Measurements from ENCODE around the gene KDM4C. TPM values are rescaled to one million over a fixed set of nuclear protein-coding genes. Genes with fewer than 3 reads are reported as not detected.
"Not testable (repeated sequence)": the region's sequence is repeated elsewhere in the genome, so short reads cannot be mapped to it uniquely, and the experiment has no call there.

Gene KDM4C
- total RNA-seq, 2 experiments from 2014 or later, result 60.1 to 61.3 TPM

DNA sequence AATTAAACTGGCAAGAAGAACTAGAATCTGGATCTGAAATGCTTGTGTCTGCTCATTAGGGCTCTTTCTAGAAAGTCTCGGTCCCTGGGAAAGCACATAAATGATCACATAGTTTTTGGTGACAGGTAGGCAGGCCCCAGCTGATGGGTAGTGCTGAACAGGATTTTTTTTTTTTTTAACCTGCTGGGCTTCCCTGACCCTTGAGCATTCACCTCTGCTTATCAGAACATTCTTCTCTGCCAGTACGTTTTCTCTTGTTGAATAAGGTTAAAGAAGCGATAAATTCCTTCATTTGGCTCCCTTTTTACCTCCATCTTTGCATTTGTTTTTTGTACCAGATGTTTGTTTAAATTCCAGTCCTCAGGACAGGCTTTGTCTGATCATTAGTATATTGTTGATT is 8.8 kb downstream of the KDM4C start:
- Mint-ChIP-seq H3K4me3 (no peak overlapping the region), H3K27me3 (no peaks in the 10 kb centered on the region), H3K36me3 (ENCODE audit: low read depth) (no peaks in the 10 kb centered on the region), H3K4me1 (ENCODE audit: low read depth) (peaks cover 53% of the 10 kb centered on the region), H3K27ac (no peak overlapping the region), H3K9me3 (no peaks in the 10 kb centered on the region)
- Histone ChIP-seq H3K27me3 (ENCODE audit: control insufficient read depth in 1 of 2, insufficient read depth in 2 of 2, low read length in 2 of 2) (no peaks in the 10 kb centered on the region), H3K4me1 (ENCODE audit: insufficient read depth, low read length) (peaks cover 9% of the 10 kb centered on the region), H3K4me3 (ENCODE audit: low read length) (no peak overlapping the region), H3K27ac (ENCODE audit: low read depth in 1 of 2, low read length in 2 of 2) (no peak overlapping the region), H3K36me3 (ENCODE audit: insufficient read depth, low read length) (no peaks in the 10 kb centered on the region), H3K9me3 (ENCODE audit: control insufficient read depth in 1 of 2, insufficient read depth in 1 of 2, low read length in 2 of 2) (no peaks in the 10 kb centered on the region)
- intact Hi-C loops (cut with DNase I, micrococcal nuclease), result loop anchor here in 1 of 2 experiments (10.0 kb wide), 1 partner anchor 48 kb away; no protein-coding TSS in a partner anchor
- ChIA-PET CTCF (no interaction called here), POLR2A (interaction anchor here (1.0 kb wide), 1 partner anchor 9 kb away, joined by 3 read pairs; the partner anchor contains the start of gene KDM4C)
- TF ChIP-seq CTCF (IDR thresholded peaks at IDR 0.05), result no peak
- DNase-seq, result no peak
- ATAC-seq (ENCODE audit: poor library complexity), result no peak

GRCh38 chr9:6768587-6768986 is 10.8 kb downstream of the KDM4C start:
- H3K27ac ChIP-seq (ENCODE audit: low read depth in 1 of 2, low read length in 2 of 2); H3K27me3 Mint-ChIP-seq; H3K36me3 ChIP-seq (ENCODE audit: insufficient read depth, low read length); H3K9me3 ChIP-seq (ENCODE audit: control insufficient read depth in 1 of 2, insufficient read depth in 1 of 2, low read length in 2 of 2); H3K27me3 ChIP-seq (ENCODE audit: control insufficient read depth in 1 of 2, insufficient read depth in 2 of 2, low read length in 2 of 2); DNase-seq; H3K9me3 Mint-ChIP-seq; H3K4me3 Mint-ChIP-seq; ATAC-seq (ENCODE audit: poor library complexity); H3K27ac Mint-ChIP-seq; CTCF ChIA-PET; H3K36me3 Mint-ChIP-seq (ENCODE audit: low read depth); H3K4me1 ChIP-seq (ENCODE audit: insufficient read depth, low read length); H3K4me3 ChIP-seq (ENCODE audit: low read length); POLR2A ChIA-PET: not testable (repeated sequence)
- H3K4me1 Mint-ChIP-seq (ENCODE audit: low read depth), result peaks cover 45% of the 10 kb centered on the region
- intact Hi-C loops (cut with DNase I, micrococcal nuclease), result loop anchor here in 1 of 2 experiments (10.0 kb wide), 1 partner anchor 46 kb away; no protein-coding TSS in a partner anchor

DNA sequence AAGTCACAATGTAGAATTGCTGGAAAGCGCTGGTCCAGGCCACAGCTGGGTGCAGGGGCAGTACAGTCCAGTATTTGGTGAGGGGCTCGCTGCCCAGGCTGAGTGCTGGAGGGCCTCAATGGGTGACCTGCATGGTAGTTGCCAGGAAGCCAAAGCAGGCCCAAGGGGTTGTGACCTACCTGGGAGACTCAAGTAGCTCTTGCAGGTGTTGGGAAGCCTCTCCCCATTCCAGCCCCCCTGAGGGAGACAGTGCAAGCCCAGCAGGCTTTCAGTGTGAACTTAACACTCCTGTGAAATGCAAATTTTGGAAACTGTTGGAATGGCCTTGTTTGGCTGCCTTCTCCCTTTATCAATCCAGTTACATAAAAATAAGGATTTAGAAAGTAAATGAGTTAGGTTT is 13.9 kb downstream of the KDM4C start:
- CTCF ChIA-PET, result no interaction called here
- Histone ChIP-seq H3K27me3 (ENCODE audit: control insufficient read depth in 1 of 2, insufficient read depth in 2 of 2, low read length in 2 of 2) (no peaks in the 10 kb centered on the region), H3K36me3 (ENCODE audit: insufficient read depth, low read length) (peaks cover 6% of the 10 kb centered on the region), H3K27ac (ENCODE audit: low read depth in 1 of 2, low read length in 2 of 2) (no peak overlapping the region), H3K4me3 (ENCODE audit: low read length) (no peak overlapping the region), H3K9me3 (ENCODE audit: control insufficient read depth in 1 of 2, insufficient read depth in 1 of 2, low read length in 2 of 2) (peaks cover 0 to 3% of the 10 kb centered on the region in 2 experiments), H3K4me1 (ENCODE audit: insufficient read depth, low read length) (peaks cover 8% of the 10 kb centered on the region)
- Mint-ChIP-seq H3K4me3 (no peak overlapping the region), H3K9me3 (no peaks in the 10 kb centered on the region), H3K36me3 (ENCODE audit: low read depth) (peaks cover 10% of the 10 kb centered on the region), H3K27me3 (no peaks in the 10 kb centered on the region), H3K27ac (no peak overlapping the region), H3K4me1 (ENCODE audit: low read depth) (peaks cover 37% of the 10 kb centered on the region)
- ATAC-seq (ENCODE audit: poor library complexity), result no peak
- TF ChIP-seq CTCF (IDR thresholded peaks at IDR 0.05), result no peak
- POLR2A ChIA-PET, result interaction anchor here (0.6 kb wide), 1 partner anchor 68 kb away, joined by 3 read pairs; no protein-coding TSS in a partner anchor
- DNase-seq, result no peak
- intact Hi-C loops (cut with DNase I, micrococcal nuclease), result no loop called here
